GM23248 (cell line): ENCODE data around the gene ATF7IP. TPM values are rescaled to one million over a fixed set of nuclear protein-coding genes. Genes with fewer than 3 reads are reported as not detected.

Source experiments
- DNase-seq: peaks from one replicate; pipeline ENCODE4 v3.0.0-alpha.2; 2015
- H2AFZ ChIP-seq: fragments of 200-600 bp; sonication (generic); 2 replicates; pipeline ENCODE4 v1.6.1; 2016; ENCODE audit warnings: antibody characterized with exemption
- H3F3A ChIP-seq: fragments of 200-600 bp; sonication (generic); 2 replicates; pipeline ENCODE4 v1.6.1; 2016; ENCODE audit warnings: mild to moderate bottlenecking, antibody characterized with exemption, mixed run types; ENCODE audit not compliant: insufficient read depth
- H3K27ac ChIP-seq: fragments of 200-600 bp; sonication (generic); 2 replicates; pipeline ENCODE4 v1.5.1; 2016; ENCODE audit warnings: mild to moderate bottlenecking
- H3K27me3 ChIP-seq: fragments of 200-600 bp; sonication (generic); replicated peaks from 2 replicates; pipeline ENCODE4 v1.6.1; 2016; ENCODE audit warnings: mild to moderate bottlenecking; ENCODE audit not compliant: insufficient read depth
- H3K36me3 ChIP-seq: fragments of 200-600 bp; sonication (generic); 2 replicates; pipeline ENCODE4 v1.6.1; 2016; ENCODE audit warnings: low read depth, mild to moderate bottlenecking
- H3K4me1 ChIP-seq: fragments of 200-600 bp; sonication (generic); 2 replicates; pipeline ENCODE4 v1.6.1; 2016; ENCODE audit warnings: mild to moderate bottlenecking; ENCODE audit not compliant: insufficient read depth
- H3K4me2 ChIP-seq: fragments of 200-600 bp; sonication (generic); one replicate; pipeline ENCODE4 v1.6.1; 2016; ENCODE audit warnings: mild to moderate bottlenecking; ENCODE audit not compliant: unreplicated experiment
- H3K4me3 ChIP-seq: fragments of 200-600 bp; sonication (generic); 2 replicates; pipeline ENCODE4 v1.5.1; 2016; ENCODE audit warnings: mild to moderate bottlenecking
- H3K79me2 ChIP-seq: fragments of 200-600 bp; sonication (generic); 2 replicates; pipeline ENCODE4 v1.6.1; 2016; ENCODE audit warnings: mild to moderate bottlenecking; ENCODE audit not compliant: insufficient read depth
- H3K9ac ChIP-seq: fragments of 200-600 bp; sonication (generic); 2 replicates; pipeline ENCODE4 v1.6.1; 2016; ENCODE audit warnings: mild to moderate bottlenecking
- H3K9me2 ChIP-seq: fragments of 200-600 bp; sonication (generic); 2 replicates; pipeline ENCODE4 v1.6.1; 2016; ENCODE audit warnings: mixed run types, mild to moderate bottlenecking, moderate library complexity; ENCODE audit not compliant: insufficient read depth
- H3K9me3 ChIP-seq: fragments of 200-600 bp; sonication (generic); one replicate; pipeline ENCODE4 v1.6.1; 2017; ENCODE audit warnings: low read depth
- H4K20me1 ChIP-seq: fragments of 200-600 bp; sonication (generic); 2 replicates; pipeline ENCODE4 v1.6.0; 2016; ENCODE audit not compliant: insufficient read depth
- EZH2 ChIP-seq: fragments of 200-600 bp; sonication (generic); IDR thresholded peaks from 2 replicates; pipeline ENCODE4 v1.6.1; 2018; ENCODE audit warnings: antibody characterized with exemption, mild to moderate bottlenecking; ENCODE audit not compliant: insufficient read depth, poor library complexity, severe bottlenecking
- EZH2phosphoT487 ChIP-seq: fragments of 200-600 bp; sonication (generic); IDR thresholded peaks from 2 replicates; pipeline ENCODE4 v1.6.1; 2018; ENCODE audit warnings: antibody characterized with exemption, moderate library complexity, mild to moderate bottlenecking, low read depth; ENCODE audit not compliant: insufficient read depth
- WGBS, 2 experiments: methylation state at CpG; one replicate each; pipeline ENCODE4 v1.1.6; 2015 to 2017; ENCODE audit warnings: low lambda C conversion rate in 2 of 2, low coverage in 1 of 2; ENCODE audit errors: missing lambda C conversion rate in 2 of 2; 5-methylcytosine and 5-hydroxymethylcytosine counted together
- in situ Hi-C: fragments of 300-500 bp; cut with MboI; formaldehyde crosslinking; loops from 2 replicates; pipeline ENCODE4 v1.15.0; 2020
- polyA plus RNA-seq: library from polyadenylated mRNA; unstranded; fragments of >200 nt; fragmentation: Nextera tagmentation; extraction: Ambion mirVana; gene quantifications from 2 replicates; pipeline ENCODE4 v1.2.1, GENCODE V29; 2016
- total RNA-seq: library from RNA; depleted of rRNA; stranded (reverse); fragments of >200 nt; shearing (Covaris generic); gene quantifications from 2 replicates; pipeline ENCODE4 v1.2.3, GENCODE V29; 2014

The ATF7IP gene
- total and polyA plus RNA-seq, 2 experiments from 2014 or later: 17.7 to 24.9 TPM

- no peaks in the 10 kb centered on the region for H4K20me1 ChIP-seq
- H3K9me3 ChIP-seq: no peaks in the 10 kb centered on the region
- H3K9ac ChIP-seq: no peak overlapping the region
- H3K79me2 ChIP-seq: no peaks in the 10 kb centered on the region
- TF ChIP-seq EZH2: no peak
- no peak for TF ChIP-seq EZH2phosphoT487
- no peak overlapping the region for H3K27ac ChIP-seq
- no peaks in the 10 kb centered on the region for H3K27me3 ChIP-seq
- no peaks in the 10 kb centered on the region for H3K9me2 ChIP-seq
- H3K4me2 ChIP-seq: no peak overlapping the region
- no peak for DNase-seq
- WGBS, 2 experiments: 85 to 87% methylated on average over 6 of the region's 6 CpGs
- no peak overlapping the region for H3K4me3 ChIP-seq
- in situ Hi-C loops: no loop called here
- H2AFZ ChIP-seq: no peak overlapping the region
- peaks cover 19% of the 10 kb centered on the region for H3K36me3 ChIP-seq
- H3K4me1 ChIP-seq: no peaks in the 10 kb centered on the region
- H3F3A ChIP-seq: no peaks in the 10 kb centered on the region
Observed at GRCh38 chr12:14505626-14506596, 140.4 kb downstream of the ATF7IP start.

DNA sequence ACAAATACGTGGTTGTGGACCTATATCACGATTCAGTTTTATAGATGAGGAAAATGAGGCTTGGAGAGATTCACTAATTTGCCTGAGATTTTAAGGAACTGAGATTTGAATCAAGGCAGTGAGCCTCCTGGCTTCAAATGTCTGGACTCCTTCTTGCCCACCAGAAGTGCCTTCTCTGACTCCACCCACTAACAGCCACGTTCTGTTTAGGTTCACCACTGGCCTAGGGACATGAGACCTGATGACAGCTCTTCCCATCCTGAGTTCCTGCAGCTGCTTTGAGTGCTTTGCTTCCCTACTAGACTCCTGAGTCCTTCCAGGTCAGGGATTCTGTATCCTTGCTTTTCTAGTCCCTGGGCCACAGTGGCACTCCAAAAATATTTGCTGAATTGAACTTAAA, 145.1 kb downstream of the ATF7IP start:
- 4 to 12% methylated on average over 3 of the region's 3 CpGs for WGBS, 2 experiments

GRCh38 chr12:14514154-14514842, 148.8 kb downstream of the ATF7IP start:
- Histone ChIP-seq H3K9ac (no peak overlapping the region), H3K27me3 (no peaks in the 10 kb centered on the region), H4K20me1 (no peaks in the 10 kb centered on the region), H3K4me2 (no peak overlapping the region), H3K9me2 (no peaks in the 10 kb centered on the region), H3K9me3 (no peaks in the 10 kb centered on the region), H3K79me2 (no peaks in the 10 kb centered on the region), H2AFZ (no peak overlapping the region), H3K4me3 (no peak overlapping the region), H3K27ac (no peak overlapping the region), H3K36me3 (no peaks in the 10 kb centered on the region), H3K4me1 (no peaks in the 10 kb centered on the region), H3F3A (no peaks in the 10 kb centered on the region)
- no peak for TF ChIP-seq EZH2
- no peak for TF ChIP-seq EZH2phosphoT487
- 66 to 67% methylated on average over 4 of the region's 4 CpGs for WGBS, 2 experiments
- DNase-seq: peak; percentile 2
- in situ Hi-C loops: no loop called here

More for the DNA sequence above, 145.1 kb downstream of the ATF7IP start:
- Histone ChIP-seq H3K27ac (no peak overlapping the region), H3K4me1 (no peaks in the 10 kb centered on the region), H2AFZ (no peak overlapping the region), H3K4me3 (no peak overlapping the region), H4K20me1 (no peaks in the 10 kb centered on the region), H3F3A (no peaks in the 10 kb centered on the region), H3K9me2 (no peaks in the 10 kb centered on the region), H3K9me3 (no peaks in the 10 kb centered on the region), H3K27me3 (no peaks in the 10 kb centered on the region), H3K36me3 (no peaks in the 10 kb centered on the region), H3K79me2 (no peaks in the 10 kb centered on the region), H3K9ac (no peak overlapping the region), H3K4me2 (no peak overlapping the region)
- TF ChIP-seq EZH2 (no peak), EZH2phosphoT487 (no peak)
- in situ Hi-C loops: no loop called here
- no peak for DNase-seq

DNA sequence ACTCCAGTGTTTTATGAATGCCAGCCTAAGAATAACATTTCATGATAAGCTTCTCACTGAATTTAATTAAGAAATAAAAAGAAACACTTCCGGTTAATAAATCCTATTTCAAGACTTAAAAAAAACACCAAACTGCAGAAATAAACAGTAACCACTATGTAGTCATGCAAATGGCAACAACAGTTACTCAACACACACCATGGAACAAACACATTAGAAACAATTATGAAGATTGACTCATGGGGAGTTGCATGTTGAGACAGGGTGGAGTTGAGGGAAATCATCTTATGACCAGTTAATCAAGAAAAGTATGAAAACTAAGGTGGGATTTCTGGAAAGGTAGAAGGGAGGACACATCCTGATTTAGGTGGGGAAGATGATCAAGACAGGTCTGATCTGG, 149.5 kb downstream of the ATF7IP start:
- H3K27ac ChIP-seq: no peak overlapping the region
- H3K79me2 ChIP-seq: no peaks in the 10 kb centered on the region
- TF ChIP-seq EZH2 (no peak), EZH2phosphoT487 (no peak)
- H3K27me3 ChIP-seq: no peaks in the 10 kb centered on the region
- peak; percentile 40 for DNase-seq
- WGBS, 2 experiments: 0 to 6% methylated on average over 1 of the region's 1 CpG
- in situ Hi-C loops: no loop called here
- H3K4me1 ChIP-seq: no peaks in the 10 kb centered on the region
- no peaks in the 10 kb centered on the region for H3K36me3 ChIP-seq
- H3F3A ChIP-seq: no peaks in the 10 kb centered on the region
- H2AFZ ChIP-seq: no peak overlapping the region
- H3K9ac ChIP-seq: no peak overlapping the region
- H3K9me2 ChIP-seq: no peaks in the 10 kb centered on the region
- H3K4me3 ChIP-seq: no peak overlapping the region
- H3K4me2 ChIP-seq: no peak overlapping the region
- no peaks in the 10 kb centered on the region for H3K9me3 ChIP-seq
- no peaks in the 10 kb centered on the region for H4K20me1 ChIP-seq
